ENCODE results near the gene NXPE3.

NXPE3 gene

GRCh38 chr3:101867996-101868395 is 89.0 kb downstream of the NXPE3 start:
- no peaks in the 10 kb centered on the region for H3K36me3 ChIP-seq
- TF ChIP-seq Cebpa-rat (IDR thresholded peaks at IDR 0.05): no peak
- H3K27me3 ChIP-seq: no peaks in the 10 kb centered on the region
- no peak overlapping the region for H3K27ac ChIP-seq
- no peaks in the 10 kb centered on the region for H3K9me3 ChIP-seq
- H3K4me2 ChIP-seq: no peak overlapping the region
- H3K4me3 ChIP-seq: no peak overlapping the region
- peaks cover 3% of the 10 kb centered on the region; the same call in 1 of the 2 replicates for H3K4me1 ChIP-seq
- H3K9ac ChIP-seq: no peak overlapping the region
- H4K20me1 ChIP-seq: no peaks in the 10 kb centered on the region

DNA sequence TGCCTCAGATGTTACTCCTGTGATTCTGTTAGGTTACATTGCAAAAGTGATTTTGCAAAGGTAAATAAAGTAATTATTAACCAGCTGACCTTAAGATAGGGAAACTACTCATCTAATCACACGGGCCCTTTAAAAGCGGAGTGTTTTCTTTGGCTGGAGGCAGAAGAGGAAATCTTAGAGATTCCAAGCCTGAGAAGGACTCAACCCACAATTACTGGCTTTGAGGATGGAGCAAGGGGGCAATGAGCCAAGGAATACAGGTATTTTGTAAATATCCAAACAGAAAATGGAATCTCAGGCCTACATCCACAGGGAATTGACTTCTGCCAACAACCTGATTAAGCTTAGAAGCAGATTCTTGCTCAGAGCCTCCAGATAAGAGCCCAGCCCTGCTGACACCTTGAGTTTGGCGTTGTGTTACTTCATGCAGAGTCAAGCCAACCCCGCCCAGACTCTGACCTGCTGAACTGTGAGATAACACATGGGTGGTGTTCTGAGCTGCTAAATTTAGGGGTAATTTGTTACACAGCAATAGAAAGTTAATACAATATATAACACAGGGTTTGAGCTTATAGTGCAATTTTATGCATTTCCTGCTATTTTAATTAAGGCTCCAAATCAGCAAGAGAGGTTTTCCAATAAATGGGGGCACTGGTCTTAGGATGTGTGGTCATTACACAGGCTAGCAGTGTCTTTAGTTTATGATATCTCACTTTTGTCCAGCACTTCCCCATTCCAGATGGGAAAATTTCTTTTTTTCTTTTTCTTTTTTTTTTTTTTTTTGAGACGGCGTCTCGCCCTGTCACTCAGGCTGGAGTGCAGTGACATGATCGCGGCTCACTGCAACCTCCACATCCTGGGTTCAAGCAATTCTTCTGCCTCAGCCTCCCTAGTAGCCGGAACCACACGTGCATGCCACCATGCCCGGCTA is 89.8 kb downstream of the NXPE3 start:
- Histone ChIP-seq H3K9ac (no peak overlapping the region), H3K36me3 (no peaks in the 10 kb centered on the region), H3K27me3 (no peaks in the 10 kb centered on the region), H3K4me3 (no peak overlapping the region), H3K9me3 (no peaks in the 10 kb centered on the region), H3K4me2 (no peak overlapping the region), H3K27ac (no peak overlapping the region), H3K4me1 (peaks cover 3% of the 10 kb centered on the region; the same call in 1 of the 2 replicates), H4K20me1 (no peaks in the 10 kb centered on the region)
- no peak for TF ChIP-seq Cebpa-rat (IDR thresholded peaks at IDR 0.05)

- Histone ChIP-seq H4K20me1 (no peaks in the 10 kb centered on the region), H3K9ac (no peak overlapping the region), H3K36me3 (no peaks in the 10 kb centered on the region), H3K9me3 (no peaks in the 10 kb centered on the region), H3K4me2 (no peak overlapping the region), H3K27me3 (no peaks in the 10 kb centered on the region), H3K4me1 (peaks cover 3% of the 10 kb centered on the region; the same call in 1 of the 2 replicates), H3K4me3 (no peak overlapping the region), H3K27ac (no peak overlapping the region)
- no peak for TF ChIP-seq Cebpa-rat (IDR thresholded peaks at IDR 0.05)
These were observed 91.1 kb downstream of the NXPE3 start for GRCh38 chr3:101870138-101870537.

- Histone ChIP-seq H3K4me1 (no peaks in the 10 kb centered on the region), H3K36me3 (no peaks in the 10 kb centered on the region), H3K4me2 (no peak overlapping the region), H3K9ac (no peak overlapping the region), H3K27me3 (no peaks in the 10 kb centered on the region; the same call in 1 of the 2 replicates), H3K4me3 (no peak overlapping the region), H4K20me1 (no peaks in the 10 kb centered on the region), H3K27ac (no peak overlapping the region), H3K9me3 (no peaks in the 10 kb centered on the region)
- TF ChIP-seq Cebpa-rat (IDR thresholded peaks at IDR 0.05): no peak
These were observed 94.6 kb downstream of the NXPE3 start for GRCh38 chr3:101873619-101874018.

GRCh38 chr3:101876142-101876541 is 97.1 kb downstream of the NXPE3 start:
- Histone ChIP-seq H3K27ac (no peak overlapping the region), H3K4me1 (peaks cover 11% of the 10 kb centered on the region; the same call in 1 of the 2 replicates), H3K4me2 (no peak overlapping the region)

More at GRCh38 chr3:101876142-101876541, 97.1 kb downstream of the NXPE3 start:
- H3K4me3 ChIP-seq: no peak overlapping the region
- H3K9ac ChIP-seq: no peak overlapping the region
- no peaks in the 10 kb centered on the region; the same call in 1 of the 2 replicates for H3K27me3 ChIP-seq
- no peaks in the 10 kb centered on the region for H4K20me1 ChIP-seq
- H3K36me3 ChIP-seq: no peaks in the 10 kb centered on the region
- no peaks in the 10 kb centered on the region for H3K9me3 ChIP-seq
- TF ChIP-seq Cebpa-rat (IDR thresholded peaks at IDR 0.05): no peak

Data from BLaER1 (cell line).